Immature natural killer cell (primary cell): ENCODE results near the gene DTX3. TPM values are rescaled to one million over a fixed set of nuclear protein-coding genes. Genes with fewer than 3 reads are reported as not detected.
A peak's percentile ranks its signal among the peaks of the same experiment; 100 is the strongest.

Experiments
- DNase-seq, 3 donors: peaks; one replicate each; pipeline ENCODE4 v3.0.0; 2022; ENCODE audit warnings: mixed read lengths in 1 of 3
- H3K27ac Mint-ChIP-seq, 6 donors: one replicate each; pipeline ENCODE4 v1.8.0; 2020; ENCODE audit warnings: mixed read lengths in 6 of 6, mild to moderate bottlenecking in 5 of 6, inconsistent platforms in 4 of 6, moderate library complexity in 3 of 6
- H3K27me3 Mint-ChIP-seq, 3 donors: one replicate each; pipeline ENCODE4 v1.8.0; 2020 to 2021; ENCODE audit warnings: low read depth in 3 of 3, mild to moderate bottlenecking in 3 of 3, mixed read lengths in 3 of 3, moderate library complexity in 3 of 3, inconsistent platforms in 1 of 3
- H3K36me3 Mint-ChIP-seq, 3 donors: one replicate each; pipeline ENCODE4 v1.8.0; 2020; ENCODE audit warnings: mixed read lengths in 3 of 3, inconsistent platforms in 2 of 3, mild to moderate bottlenecking in 2 of 3
- H3K4me1 Mint-ChIP-seq, 2 donors: one replicate each; pipeline ENCODE4 v1.8.0; 2020; ENCODE audit warnings: inconsistent platforms in 2 of 2, mild to moderate bottlenecking in 2 of 2, mixed read lengths in 2 of 2, moderate library complexity in 1 of 2
- H3K4me3 Mint-ChIP-seq, 5 donors: one replicate each; pipeline ENCODE4 v1.8.0; 2020; ENCODE audit warnings: mild to moderate bottlenecking in 5 of 5, mixed read lengths in 5 of 5, inconsistent platforms in 3 of 5, moderate library complexity in 3 of 5
- H3K9me3 Mint-ChIP-seq, 6 donors: one replicate each; pipeline ENCODE4 v1.8.0; 2020; ENCODE audit warnings: mild to moderate bottlenecking in 6 of 6, mixed read lengths in 6 of 6, inconsistent platforms in 4 of 6, moderate library complexity in 3 of 6
- polyA plus RNA-seq, 3 donors: library from polyadenylated mRNA; unstranded; fragments of 300-500 nt; fragmentation: Illumina TruSeq; gene quantifications; one replicate each; pipeline ENCODE4 v1.2.3, GENCODE V29; 2021

Gene DTX3
- polyA plus RNA-seq, 3 donors from 2014 or later = 8.1 to 20.2 (median 9.5) TPM

GRCh38 chr12:57576613-57577160 lies 27.9 kb upstream of the DTX3 start:
- no peaks in the 10 kb centered on the region for H3K9me3 Mint-ChIP-seq
- peaks cover 2 to 11% (median 2%) of the 10 kb centered on the region in 3 donors for H3K27me3 Mint-ChIP-seq
- H3K36me3 Mint-ChIP-seq = no peaks in the 10 kb centered on the region

GRCh38 chr12:57577981-57578758 lies 26.5 kb upstream of the DTX3 start:
- no peak overlapping the region for H3K4me3 Mint-ChIP-seq
- H3K9me3 Mint-ChIP-seq = no peaks in the 10 kb centered on the region
- DNase-seq = no peak
- H3K36me3 Mint-ChIP-seq = no peaks in the 10 kb centered on the region
- peaks cover under 1 to 2% of the 10 kb centered on the region in 2 donors for H3K4me1 Mint-ChIP-seq
- H3K27me3 Mint-ChIP-seq = peaks cover 2 to 10% (median 2%) of the 10 kb centered on the region in 3 donors
- no peak overlapping the region for H3K27ac Mint-ChIP-seq

More at GRCh38 chr12:57576613-57577160, 27.9 kb upstream of the DTX3 start:
- Mint-ChIP-seq H3K4me3 (no peak overlapping the region), H3K4me1 (no peaks in the 10 kb centered on the region), H3K27ac (no peak overlapping the region)
- DNase-seq = no peak

- H3K27ac Mint-ChIP-seq = no peak overlapping the region
- DNase-seq = no peak
- no peaks in the 10 kb centered on the region for H3K9me3 Mint-ChIP-seq
- no peaks in the 10 kb centered on the region for H3K36me3 Mint-ChIP-seq
- peaks cover 2 to 6% of the 10 kb centered on the region in 2 donors for H3K4me1 Mint-ChIP-seq
- no peak overlapping the region for H3K4me3 Mint-ChIP-seq
- H3K27me3 Mint-ChIP-seq = peaks cover under 1 to 11% (median 3%) of the 10 kb centered on the region in 3 donors
Measured at GRCh38 chr12:57579011-57579410, 25.6 kb upstream of the DTX3 start.

GRCh38 chr12:57579677-57580465 lies 24.8 kb upstream of the DTX3 start:
- Mint-ChIP-seq H3K27me3 (peaks cover 2 to 13% (median 2%) of the 10 kb centered on the region in 3 donors), H3K4me1 (peaks cover 2 to 6% of the 10 kb centered on the region in 2 donors), H3K27ac (no peak overlapping the region), H3K9me3 (no peaks in the 10 kb centered on the region), H3K36me3 (no peaks in the 10 kb centered on the region), H3K4me3 (no peak overlapping the region)
- no peak for DNase-seq

GRCh38 chr12:57580466-57580795 lies 24.2 kb upstream of the DTX3 start:
- H3K9me3 Mint-ChIP-seq = no peaks in the 10 kb centered on the region
- no peak overlapping the region for H3K4me3 Mint-ChIP-seq
- peaks cover 2 to 13% (median 4%) of the 10 kb centered on the region in 3 donors for H3K27me3 Mint-ChIP-seq
- peaks cover 2 to 6% of the 10 kb centered on the region in 2 donors for H3K4me1 Mint-ChIP-seq
- no peaks in the 10 kb centered on the region for H3K36me3 Mint-ChIP-seq
- H3K27ac Mint-ChIP-seq = no peak overlapping the region
- DNase-seq = no peak

GRCh38 chr12:57581802-57582201 lies 22.8 kb upstream of the DTX3 start:
- Mint-ChIP-seq H3K9me3 (no peaks in the 10 kb centered on the region), H3K27me3 (peaks cover 3 to 5% (median 4%) of the 10 kb centered on the region in 3 donors), H3K27ac (no peak overlapping the region), H3K36me3 (no peaks in the 10 kb centered on the region), H3K4me1 (peaks cover 2 to 6% of the 10 kb centered on the region in 2 donors), H3K4me3 (no peak overlapping the region)
- no peak for DNase-seq

- no peak for DNase-seq
- no peaks in the 10 kb centered on the region for H3K36me3 Mint-ChIP-seq
- H3K4me3 Mint-ChIP-seq = no peak overlapping the region
- peaks cover 2 to 6% of the 10 kb centered on the region in 2 donors for H3K4me1 Mint-ChIP-seq
- H3K9me3 Mint-ChIP-seq = no peaks in the 10 kb centered on the region
- H3K27ac Mint-ChIP-seq = no peak overlapping the region
- peaks cover 3 to 5% (median 4%) of the 10 kb centered on the region in 3 donors for H3K27me3 Mint-ChIP-seq
Measured at GRCh38 chr12:57582440-57582839, 22.2 kb upstream of the DTX3 start.

- no peak overlapping the region for H3K4me3 Mint-ChIP-seq
- H3K9me3 Mint-ChIP-seq = no peaks in the 10 kb centered on the region
- no peaks in the 10 kb centered on the region for H3K36me3 Mint-ChIP-seq
- DNase-seq = peak; percentile 80 to 83 (median 83)
- H3K4me1 Mint-ChIP-seq = peaks cover 2 to 6% of the 10 kb centered on the region in 2 donors
- H3K27ac Mint-ChIP-seq = peak overlapping the region in 4 of 6 donors; percentile 54 to 84 (median 63)
- H3K27me3 Mint-ChIP-seq = peaks cover 3 to 5% (median 4%) of the 10 kb centered on the region in 3 donors
Measured at GRCh38 chr12:57583008-57583831, 21.4 kb upstream of the DTX3 start.

- Mint-ChIP-seq H3K4me3 (no peak overlapping the region), H3K27ac (peak overlapping the region in 2 of 6 donors; percentile 13 to 51), H3K4me1 (peaks cover 2 to 6% of the 10 kb centered on the region in 2 donors), H3K9me3 (no peaks in the 10 kb centered on the region), H3K27me3 (peaks cover 3 to 5% (median 4%) of the 10 kb centered on the region in 3 donors), H3K36me3 (no peaks in the 10 kb centered on the region)
- no peak for DNase-seq
Measured at GRCh38 chr12:57584050-57584449, 20.6 kb upstream of the DTX3 start.

- no peak for DNase-seq
- Mint-ChIP-seq H3K4me1 (peaks cover 2 to 6% of the 10 kb centered on the region in 2 donors), H3K36me3 (no peaks in the 10 kb centered on the region), H3K27me3 (peaks cover 3 to 5% (median 4%) of the 10 kb centered on the region in 3 donors), H3K9me3 (no peaks in the 10 kb centered on the region), H3K27ac (peak overlapping the region in 1 of 6 donors; percentile 13), H3K4me3 (no peak overlapping the region)
Measured at GRCh38 chr12:57584690-57585089, 19.9 kb upstream of the DTX3 start.

GRCh38 chr12:57585156-57585555 lies 19.5 kb upstream of the DTX3 start:
- Mint-ChIP-seq H3K27me3 (peaks cover 3 to 5% (median 4%) of the 10 kb centered on the region in 3 donors), H3K4me3 (no peak overlapping the region), H3K36me3 (no peaks in the 10 kb centered on the region), H3K9me3 (no peaks in the 10 kb centered on the region), H3K27ac (peak overlapping the region in 2 of 6 donors; percentile 13 to 22), H3K4me1 (peaks cover 2 to 7% of the 10 kb centered on the region in 2 donors)
- DNase-seq = no peak

GRCh38 chr12:57586128-57586527 lies 18.5 kb upstream of the DTX3 start:
- Mint-ChIP-seq H3K9me3 (no peaks in the 10 kb centered on the region), H3K27ac (no peak overlapping the region), H3K27me3 (peaks cover 3 to 10% (median 4%) of the 10 kb centered on the region in 3 donors), H3K4me3 (no peak overlapping the region), H3K4me1 (peaks cover 9 to 15% of the 10 kb centered on the region in 2 donors), H3K36me3 (no peaks in the 10 kb centered on the region)
- no peak for DNase-seq

GRCh38 chr12:57586832-57587429 lies 17.7 kb upstream of the DTX3 start:
- Mint-ChIP-seq H3K9me3 (no peaks in the 10 kb centered on the region), H3K36me3 (no peaks in the 10 kb centered on the region), H3K4me1 (peaks cover 15 to 23% of the 10 kb centered on the region in 2 donors), H3K27me3 (peaks cover 3 to 13% (median 4%) of the 10 kb centered on the region in 3 donors), H3K4me3 (no peak overlapping the region), H3K27ac (no peak overlapping the region)
- DNase-seq = no peak
